ENCODE data around the gene EFNA2. TPM values are rescaled to one million over a fixed set of nuclear protein-coding genes. Genes with fewer than 3 reads are reported as not detected.
A peak's percentile ranks its signal among the peaks of the same experiment; 100 is the strongest.

EFNA2 gene
- total RNA-seq, 1 experiment from 2014 or later, result 12.2 TPM

GRCh38 chr19:1311543-1312091 lies 25.9 kb downstream of the EFNA2 start (continued):
- no peak for TF ChIP-seq ZBTB33 (IDR thresholded peaks at IDR 0.05; ENCODE audit: extremely low read depth, insufficient replicate concordance, low read length)
- TF ChIP-seq YY1 (IDR thresholded peaks at IDR 0.05; ENCODE audit: extremely low read depth, insufficient replicate concordance, low read depth, low read length), result no peak

GRCh38 chr19:1312767-1313694 lies 27.4 kb downstream of the EFNA2 start:
- ChIA-PET POLR2A (interaction anchor here (2.2 kb wide), 1 partner anchor 44 kb away, joined by 11 read pairs; the partner anchor contains the start of gene CIRBP), CTCF (interaction anchor here (0.7 to 1.7 kb wide), 4 partner anchors 12 to 69 kb away, joined by 3 to 4 read pairs (median 4); no protein-coding TSS in a partner anchor), RAD21 (ENCODE audit: low non-redundant PET in 1 of 2, low total read pairs in 2 of 2, uncharacterized antibody in 2 of 2, unreplicated experiment in 2 of 2) (interaction anchor here in 1 of 2 experiments (0.8 kb wide), 1 partner anchor 33 kb away, joined by 3 read pairs; no protein-coding TSS in a partner anchor)
- ATAC-seq, result peak; percentile 70
- intact Hi-C loops (cut with micrococcal nuclease), result no loop called here
- Histone ChIP-seq H3K9me3 (ENCODE audit: control insufficient read depth in 1 of 2, insufficient read depth in 1 of 2, low read depth in 1 of 2, low read length in 2 of 2) (no peaks in the 10 kb centered on the region), H3K36me3 (ENCODE audit: control insufficient read depth in 1 of 2, insufficient read depth in 2 of 2, low read length in 2 of 2) (no peaks in the 10 kb centered on the region), H3K4me2 (ENCODE audit: low read length) (peak overlapping the region; percentile 73), H3K9me2 (ENCODE audit: insufficient read depth) (no peaks in the 10 kb centered on the region), H4K20me1 (ENCODE audit: insufficient read depth) (no peaks in the 10 kb centered on the region), H2AFZ (ENCODE audit: low read depth, low read length, poor library complexity, severe bottlenecking) (no peak overlapping the region), H3K9ac (ENCODE audit: low read length) (peak overlapping the region; percentile 36; the same call in 1 of the 2 replicates), H3K79me2 (ENCODE audit: insufficient read depth, low read length) (no peaks in the 10 kb centered on the region), H3K4me3 (replicated peaks in 1 of 2; ENCODE audit: low read depth in 1 of 2, low read length in 2 of 2) (peak overlapping the region in 1 of 2 experiments; percentile 30; a peak in 2 of 4 replicates), H3K4me1 (ENCODE audit: control insufficient read depth in 1 of 2, insufficient read depth in 2 of 2, low read length in 2 of 2) (peaks cover 12 to 38% of the 10 kb centered on the region in 2 experiments), H3K27me3 (ENCODE audit: insufficient read depth, low read length) (0 out of 2 replicates have a peak, but pooled peaks cover 4% of the 10 kb centered on the region), H3K27ac (ENCODE audit: low read depth, low read length) (0 out of 2 replicates have a peak overlapping the region, but pooled peaks have one; percentile 13)
- TF ChIP-seq ELF1 (IDR thresholded peaks at IDR 0.05; ENCODE audit: borderline replicate concordance, low read depth) (no peak), CEBPB (IDR thresholded peaks at IDR 0.05; ENCODE audit: low read depth) (no peak), EGR1 (IDR thresholded peaks at IDR 0.05; ENCODE audit: low read depth) (no peak), EZH2 (IDR thresholded peaks at IDR 0.05) (no peak), POLR2AphosphoS5 (IDR thresholded peaks at IDR 0.05; ENCODE audit: low read depth, low read length) (no peak), TCF7L2 (IDR thresholded peaks at IDR 0.05; ENCODE audit: borderline replicate concordance, extremely low read depth, insufficient read depth, insufficient read length) (no peak), ZBTB33 (IDR thresholded peaks at IDR 0.05; ENCODE audit: extremely low read depth, insufficient replicate concordance, low read length) (no peak), CBX3 (IDR thresholded peaks at IDR 0.05; ENCODE audit: low read depth) (no peak), ZFX (IDR thresholded peaks at IDR 0.05) (no peak), POLR2A (IDR thresholded peaks at IDR 0.05; ENCODE audit: borderline replicate concordance, extremely low read depth, insufficient read depth, insufficient read length) (no peak), YY1 (IDR thresholded peaks at IDR 0.05; ENCODE audit: extremely low read depth, insufficient replicate concordance, low read depth, low read length) (no peak), EZH2phosphoT487 (IDR thresholded peaks at IDR 0.05; ENCODE audit: borderline replicate concordance) (no peak), SIN3A (IDR thresholded peaks at IDR 0.05; ENCODE audit: low read depth) (no peak), MAX (IDR thresholded peaks at IDR 0.05) (no peak), RAD21 (IDR thresholded peaks at IDR 0.05; ENCODE audit: low read depth) (no peak)
- BruUV-seq (replicated peaks), result no TSS peak
- peak; percentile 23 for DNase-seq (ENCODE audit: low read depth, low spot score)
